NT2/D1 (cell line): Measurements from ENCODE around the gene FBXO10.

Experiments
- SUZ12 ChIP-seq: IDR thresholded peaks from 2 replicates; pipeline ENCODE4 v1.6.1; 2011; ENCODE audit not compliant: insufficient read length, insufficient read depth; ENCODE audit errors: extremely low read depth
- YY1 ChIP-seq: IDR thresholded peaks from 2 replicates; pipeline ENCODE4 v1.6.1; 2011; ENCODE audit not compliant: insufficient read length, insufficient read depth
- ZNF274 ChIP-seq: IDR thresholded peaks from 2 replicates; pipeline ENCODE4 v1.6.1; 2011; ENCODE audit warnings: mild to moderate bottlenecking, low read depth, low read length

GRCh38 chr9:37625758-37626147 is 49.6 kb upstream of the FBXO10 start:
- TF ChIP-seq ZNF274 (no peak), YY1 (no peak), SUZ12 (no peak)
